Upper lobe of left lung (tissue), 6 donors: ENCODE results near the gene DDX27. TPM values are rescaled to one million over a fixed set of nuclear protein-coding genes. Genes with fewer than 3 reads are reported as not detected.

Experiments
- ATAC-seq, 2 donors: fragments of 200-7000 bp; cut with Tn5 transposase; one replicate each; pipeline ENCODE4 v1.9.1; 2022; ENCODE audit warnings: mild to moderate bottlenecking in 2 of 2, moderate library complexity in 2 of 2; ENCODE audit not compliant: low FRiP score in 2 of 2
- DNase-seq, 2 donors: peaks; one replicate each; pipeline ENCODE4 v3.0.0-alpha.2; 2019 to 2020
- H3K27ac ChIP-seq, 4 donors: fragments of 200-600 bp; sonication (generic); one replicate each; pipeline ENCODE4 v1.5.1; 2016 to 2019
- H3K27me3 ChIP-seq, 4 donors: fragments of 200-600 bp; sonication (generic); one replicate each; pipeline ENCODE4 v1.5.1; 2017 to 2019
- H3K36me3 ChIP-seq, 4 donors: fragments of 200-600 bp; sonication (generic); one replicate each; pipeline ENCODE4 v1.5.1; 2016 to 2019
- H3K4me1 ChIP-seq, 4 donors: fragments of 200-600 bp; sonication (generic); one replicate each; pipeline ENCODE4 v1.5.1; 2018 to 2019
- H3K4me3 ChIP-seq, 4 donors: fragments of 200-600 bp; sonication (generic); one replicate each; pipeline ENCODE4 v1.5.1; 2017 to 2019; ENCODE audit warnings: mild to moderate bottlenecking in 2 of 4, moderate library complexity in 1 of 4
- H3K9me3 ChIP-seq, 4 donors: fragments of 200-600 bp; sonication (generic); one replicate each; pipeline ENCODE4 v1.5.1; 2018 to 2019
- CTCF ChIP-seq, 6 experiments: fragments of 450-650 bp in 4 of 6; fragments of 200-600 bp in 2 of 6; sonication (generic) in 2 of 6; IDR thresholded peaks; one replicate each; pipeline ENCODE4 v1.5.1; 2016 to 2019; ENCODE audit warnings: antibody characterized with exemption in 6 of 6
- EP300 ChIP-seq, 4 donors: sonication (generic); formaldehyde crosslinking; IDR thresholded peaks; one replicate each; pipeline ENCODE4 v1.5.1; 2017; ENCODE audit warnings: antibody characterized with exemption in 4 of 4, control low read depth in 2 of 4
- POLR2A ChIP-seq, 4 donors: fragments of 450-650 bp; IDR thresholded peaks; one replicate each; pipeline ENCODE4 v1.5.1; 2016 to 2017; ENCODE audit warnings: antibody characterized with exemption in 4 of 4, mild to moderate bottlenecking in 2 of 4
- POLR2AphosphoS5 ChIP-seq, 2 donors: sonication (generic); formaldehyde crosslinking; IDR thresholded peaks; one replicate each; pipeline ENCODE4 v1.5.1; 2017; ENCODE audit warnings: antibody characterized with exemption in 2 of 2
- WGBS, 2 donors: methylation state at CpG; one replicate each; pipeline ENCODE4 v1.1.5; 2017 to 2018; 5-methylcytosine and 5-hydroxymethylcytosine counted together
- total RNA-seq, 6 donors: library from RNA; depleted of rRNA in 4 of 6; stranded (reverse); fragments of >200 nt in 4 of 6; gene quantifications; one replicate each; pipeline versions ENCODE4 v1.1.0 to v1.2.1, GENCODE V29; 2016 to 2021
- donor health status: DM: no; HTN: no; CAD: no; lungs with moderate emphysema.
- donor health status: DM: no; HTN: yes; CAD: no; lungs with severe emphysema.

Gene DDX27
- total RNA-seq, 6 donors from 2014 or later, result 26.7 to 43.0 (median 31.0) TPM

GRCh38 chr20:49207076-49207475, 12.1 kb upstream of the DDX27 start:
- DNase-seq, result no peak
- TF ChIP-seq CTCF (IDR thresholded peaks at IDR 0.05) (no peak), POLR2AphosphoS5 (IDR thresholded peaks at IDR 0.05) (no peak), EP300 (IDR thresholded peaks at IDR 0.05) (no peak), POLR2A (IDR thresholded peaks at IDR 0.05) (no peak)
- 86 to 95% methylated on average over 6 of the region's 6 CpGs for WGBS, 2 donors
- H3K27ac ChIP-seq, result no peak overlapping the region
- no peaks in the 10 kb centered on the region for H3K4me1 ChIP-seq
- H3K27me3 ChIP-seq, result no peaks in the 10 kb centered on the region
- H3K36me3 ChIP-seq, result no peaks in the 10 kb centered on the region
- H3K9me3 ChIP-seq, result peaks cover 0 to 8% (median 5%) of the 10 kb centered on the region in 4 donors
- no peak for ATAC-seq
- no peak overlapping the region for H3K4me3 ChIP-seq

- ATAC-seq, result no peak
- Histone ChIP-seq H3K9me3 (peaks cover 0 to 8% (median 5%) of the 10 kb centered on the region in 4 donors), H3K4me3 (no peak overlapping the region), H3K27ac (no peak overlapping the region), H3K4me1 (no peaks in the 10 kb centered on the region), H3K27me3 (no peaks in the 10 kb centered on the region), H3K36me3 (no peaks in the 10 kb centered on the region)
- no peak for DNase-seq
- no peak for TF ChIP-seq CTCF (IDR thresholded peaks at IDR 0.05)
- no peak for TF ChIP-seq EP300 (IDR thresholded peaks at IDR 0.05)
- no peak for TF ChIP-seq POLR2AphosphoS5 (IDR thresholded peaks at IDR 0.05)
- WGBS, 2 donors, result 56 to 64% methylated on average over 1 of the region's 1 CpG
Observed at GRCh38 chr20:49210101-49210756, 9.0 kb upstream of the DDX27 start.

GRCh38 chr20:49210757-49211110, 8.5 kb upstream of the DDX27 start:
- Histone ChIP-seq H3K9me3 (peaks cover 0 to 8% (median 5%) of the 10 kb centered on the region in 4 donors), H3K4me3 (no peak overlapping the region), H3K27me3 (no peaks in the 10 kb centered on the region), H3K36me3 (no peaks in the 10 kb centered on the region), H3K4me1 (no peaks in the 10 kb centered on the region), H3K27ac (no peak overlapping the region)
- WGBS, 2 donors, result 56 to 63% methylated on average over 1 of the region's 1 CpG
- ATAC-seq (no peak), DNase-seq (no peak)
- TF ChIP-seq POLR2A (IDR thresholded peaks at IDR 0.05), result no peak
- TF ChIP-seq EP300 (IDR thresholded peaks at IDR 0.05), result no peak
- no peak for TF ChIP-seq CTCF (IDR thresholded peaks at IDR 0.05)
- no peak for TF ChIP-seq POLR2AphosphoS5 (IDR thresholded peaks at IDR 0.05)

GRCh38 chr20:49214571-49214970, 4.6 kb upstream of the DDX27 start:
- DNase-seq (no peak), ATAC-seq (no peak)
- no peaks in the 10 kb centered on the region for H3K36me3 ChIP-seq
- TF ChIP-seq POLR2A (IDR thresholded peaks at IDR 0.05), result no peak
- no peak for TF ChIP-seq POLR2AphosphoS5 (IDR thresholded peaks at IDR 0.05)
- TF ChIP-seq CTCF (IDR thresholded peaks at IDR 0.05), result no peak
- TF ChIP-seq EP300 (IDR thresholded peaks at IDR 0.05), result no peak
- no peak overlapping the region for H3K4me3 ChIP-seq
- H3K27me3 ChIP-seq, result no peaks in the 10 kb centered on the region
- H3K9me3 ChIP-seq, result peaks cover 0 to 8% (median 5%) of the 10 kb centered on the region in 4 donors
- peaks cover 0 to 10% (median 9%) of the 10 kb centered on the region in 4 donors for H3K4me1 ChIP-seq
- no peak overlapping the region for H3K27ac ChIP-seq

GRCh38 chr20:49215232-49215631, 4.0 kb upstream of the DDX27 start:
- 84 to 89% methylated on average over 3 of the region's 3 CpGs for WGBS, 2 donors
- ATAC-seq (no peak), DNase-seq (no peak)
- no peaks in the 10 kb centered on the region for H3K36me3 ChIP-seq
- no peak overlapping the region for H3K27ac ChIP-seq
- TF ChIP-seq EP300 (IDR thresholded peaks at IDR 0.05) (no peak), POLR2A (IDR thresholded peaks at IDR 0.05) (no peak), POLR2AphosphoS5 (IDR thresholded peaks at IDR 0.05) (no peak), CTCF (IDR thresholded peaks at IDR 0.05) (no peak)
- H3K4me3 ChIP-seq, result no peak overlapping the region
- no peaks in the 10 kb centered on the region for H3K27me3 ChIP-seq
- H3K9me3 ChIP-seq, result peaks cover 0 to 2% (median under 1%) of the 10 kb centered on the region in 4 donors
- H3K4me1 ChIP-seq, result peaks cover 6 to 15% (median 13%) of the 10 kb centered on the region in 4 donors
